A549 (cell line): Measurements from ENCODE around the gene ABCG5.

ENCODE experiments used
- CHD2 ChIP-seq: fragments of 150-350 bp; IDR thresholded peaks from 2 replicates; pipeline ENCODE4 v1.6.1; 2014; ENCODE audit warnings: low read length; ENCODE audit not compliant: partially characterized antibody
- CHD4 ChIP-seq: fragments of 200-600 bp; sonication (generic); IDR thresholded peaks from 2 replicates; pipeline ENCODE4 v1.6.1; 2016; ENCODE audit warnings: antibody characterized with exemption, mild to moderate bottlenecking, borderline replicate concordance
- EP300 ChIP-seq, 2 experiments: fragments of >200 bp; sonication (Bioruptor Twin); formaldehyde crosslinking; IDR thresholded peaks; 2 replicates in 1 of 2; 3 replicates in 1 of 2; pipeline ENCODE4 v1.6.1; 2016 to 2017
- FOSB ChIP-seq: fragments of 250-450 bp; sonication (Bioruptor Pico); IDR thresholded peaks from 2 replicates; pipeline ENCODE4 v1.5.0; 2020; ENCODE audit warnings: mild to moderate bottlenecking, moderate library complexity
- HDAC2 ChIP-seq: fragments of 200-600 bp; sonication (generic); IDR thresholded peaks from 2 replicates; pipeline ENCODE4 v1.6.1; 2016
- HMGXB4 ChIP-seq: fragments of 250-450 bp; sonication (Bioruptor Pico); IDR thresholded peaks from 2 replicates; pipeline ENCODE4 v1.5.0; 2021; ENCODE audit warnings: mild to moderate bottlenecking, moderate library complexity, borderline replicate concordance
- NR3C1 ChIP-seq: fragments of >200 bp; sonication (Bioruptor Twin); formaldehyde crosslinking; IDR thresholded peaks from 3 replicates; pipeline ENCODE4 v1.6.1; 2017
- POLR2A ChIP-seq: IDR thresholded peaks from 2 replicates; pipeline ENCODE4 v1.6.1; 2012; ENCODE audit warnings: mild to moderate bottlenecking, low read length
- RCOR1 ChIP-seq: fragments of 150-350 bp; IDR thresholded peaks from 2 replicates; pipeline ENCODE4 v1.6.1; 2014; ENCODE audit warnings: antibody characterized with exemption, low read length, low read depth
- RFX5 ChIP-seq: fragments of 450-650 bp; IDR thresholded peaks from 2 replicates; pipeline ENCODE4 v1.7.1; 2014; ENCODE audit warnings: antibody characterized with exemption, mild to moderate bottlenecking, moderate library complexity
- SMC3 ChIP-seq: fragments of >200 bp; sonication (Bioruptor Twin); formaldehyde crosslinking; IDR thresholded peaks from 3 replicates; pipeline ENCODE4 v1.6.1; 2018; ENCODE audit warnings: inconsistent platforms
- TF ChIP-seq, protein P1 (sequence below): fragments of 450-650 bp; IDR thresholded peaks from 2 replicates; pipeline ENCODE4 v1.6.1; 2014; ENCODE audit warnings: antibody characterized with exemption
- TF ChIP-seq, protein P2 (sequence below): fragments of >200 bp; sonication (Bioruptor Twin); formaldehyde crosslinking; IDR thresholded peaks from 3 replicates; pipeline ENCODE4 v1.5.1; 2016
- TF ChIP-seq, protein P3 (sequence below): fragments of >200 bp; sonication (Bioruptor Twin); formaldehyde crosslinking; IDR thresholded peaks from 3 replicates; pipeline ENCODE4 v1.6.1; 2016

DNA sequence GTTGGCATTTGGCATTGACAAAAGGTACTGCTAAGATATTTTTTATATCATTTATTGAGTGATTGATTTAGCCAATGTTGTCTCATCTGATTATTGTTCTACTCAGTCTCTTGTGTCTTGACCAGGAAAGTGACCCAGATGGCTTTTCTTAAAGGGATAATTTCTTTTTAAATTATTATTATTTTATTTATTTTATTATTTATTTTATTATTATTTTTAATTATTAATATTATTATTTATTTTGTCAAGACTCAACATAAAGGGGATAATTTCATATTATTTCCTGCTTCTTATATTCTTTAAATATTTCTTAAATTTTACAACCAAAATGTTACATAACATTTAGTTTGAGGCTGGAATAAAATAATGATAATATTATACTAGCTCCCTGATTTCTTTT lies 37.7 kb downstream of the ABCG5 start:
- TF ChIP-seq RFX5 (no peak), EP300 (IDR thresholded peaks at IDR 0.05) (no peak), CHD2 (no peak), CHD4 (no peak), FOSB (CRISPR knock-in tag) (no peak), POLR2A (no peak), HDAC2 (no peak), SMC3 (no peak), NR3C1 (no peak), HMGXB4 (CRISPR knock-in tag) (no peak), RCOR1 (no peak)
- TF ChIP-seq, protein P1, sequence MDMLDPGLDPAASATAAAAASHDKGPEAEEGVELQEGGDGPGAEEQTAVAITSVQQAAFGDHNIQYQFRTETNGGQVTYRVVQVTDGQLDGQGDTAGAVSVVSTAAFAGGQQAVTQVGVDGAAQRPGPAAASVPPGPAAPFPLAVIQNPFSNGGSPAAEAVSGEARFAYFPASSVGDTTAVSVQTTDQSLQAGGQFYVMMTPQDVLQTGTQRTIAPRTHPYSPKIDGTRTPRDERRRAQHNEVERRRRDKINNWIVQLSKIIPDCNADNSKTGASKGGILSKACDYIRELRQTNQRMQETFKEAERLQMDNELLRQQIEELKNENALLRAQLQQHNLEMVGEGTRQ, result no peak
- TF ChIP-seq, protein P2, sequence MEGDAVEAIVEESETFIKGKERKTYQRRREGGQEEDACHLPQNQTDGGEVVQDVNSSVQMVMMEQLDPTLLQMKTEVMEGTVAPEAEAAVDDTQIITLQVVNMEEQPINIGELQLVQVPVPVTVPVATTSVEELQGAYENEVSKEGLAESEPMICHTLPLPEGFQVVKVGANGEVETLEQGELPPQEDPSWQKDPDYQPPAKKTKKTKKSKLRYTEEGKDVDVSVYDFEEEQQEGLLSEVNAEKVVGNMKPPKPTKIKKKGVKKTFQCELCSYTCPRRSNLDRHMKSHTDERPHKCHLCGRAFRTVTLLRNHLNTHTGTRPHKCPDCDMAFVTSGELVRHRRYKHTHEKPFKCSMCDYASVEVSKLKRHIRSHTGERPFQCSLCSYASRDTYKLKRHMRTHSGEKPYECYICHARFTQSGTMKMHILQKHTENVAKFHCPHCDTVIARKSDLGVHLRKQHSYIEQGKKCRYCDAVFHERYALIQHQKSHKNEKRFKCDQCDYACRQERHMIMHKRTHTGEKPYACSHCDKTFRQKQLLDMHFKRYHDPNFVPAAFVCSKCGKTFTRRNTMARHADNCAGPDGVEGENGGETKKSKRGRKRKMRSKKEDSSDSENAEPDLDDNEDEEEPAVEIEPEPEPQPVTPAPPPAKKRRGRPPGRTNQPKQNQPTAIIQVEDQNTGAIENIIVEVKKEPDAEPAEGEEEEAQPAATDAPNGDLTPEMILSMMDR, result no peak
- TF ChIP-seq, protein P3, sequence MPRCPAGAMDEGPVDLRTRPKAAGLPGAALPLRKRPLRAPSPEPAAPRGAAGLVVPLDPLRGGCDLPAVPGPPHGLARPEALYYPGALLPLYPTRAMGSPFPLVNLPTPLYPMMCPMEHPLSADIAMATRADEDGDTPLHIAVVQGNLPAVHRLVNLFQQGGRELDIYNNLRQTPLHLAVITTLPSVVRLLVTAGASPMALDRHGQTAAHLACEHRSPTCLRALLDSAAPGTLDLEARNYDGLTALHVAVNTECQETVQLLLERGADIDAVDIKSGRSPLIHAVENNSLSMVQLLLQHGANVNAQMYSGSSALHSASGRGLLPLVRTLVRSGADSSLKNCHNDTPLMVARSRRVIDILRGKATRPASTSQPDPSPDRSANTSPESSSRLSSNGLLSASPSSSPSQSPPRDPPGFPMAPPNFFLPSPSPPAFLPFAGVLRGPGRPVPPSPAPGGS, result no peak
